K562 (cell line): ENCODE data around the gene KCTD19. TPM values are rescaled to one million over a fixed set of nuclear protein-coding genes. Genes with fewer than 3 reads are reported as not detected.

ENCODE experiments used
- ATAC-seq: fragments of 200-7000 bp; cut with Tn5 transposase; 3 replicates; pipeline ENCODE4 v1.9.1; 2020; ENCODE audit warnings: moderate library complexity
- BruUV-seq: library from RNA; stranded (reverse); fragments of 400-500 nt; replicated peaks from 2 replicates; lab custom pipeline; 2021; lab: Mats Ljungman, UMichigan
- CTCF ChIA-PET: fragments of 300-600 bp; formaldehyde crosslinking; extraction: SDS; loops from one replicate; lab custom pipeline; 2021; ENCODE audit warnings: low intra/inter-chr PET ratio; lab: Yijun Ruan, JAX
- POLR2A ChIA-PET: fragments of 300-600, 350-650 bp; sonication (Branson Sonifier 250); formaldehyde crosslinking; extraction: SDS; loops from one replicate; lab custom pipeline; 2021; ENCODE audit warnings: antibody characterized with exemption, inconsistent platforms; lab: Yijun Ruan, JAX
- DNase-seq, 4 experiments: peaks; one replicate each; pipeline versions ENCODE4 v3.0.0 to v3.0.0-alpha.2; 2011 to 2018; ENCODE audit warnings: low spot score in 3 of 4, mixed read lengths in 3 of 4; ENCODE audit errors: extremely low read depth in 1 of 4
- FAIRE-seq: peaks from 2 replicates; lab custom pipeline; 2011; peaks lifted over from hg19 to GRCh38; lab: Jason Lieb, UNC
- H2AFZ ChIP-seq: 2 replicates; pipeline ENCODE4 v1.6.0; 2011; ENCODE audit warnings: low read depth, low read length, control low read depth, inconsistent platforms
- H3K27ac ChIP-seq: fragments of 200-600 bp; 3 replicates; pipeline ENCODE4 v1.8.0; 2011; ENCODE audit warnings: low read depth, mild to moderate bottlenecking, control low read depth, inconsistent platforms, low read length, moderate library complexity, mixed read lengths; ENCODE audit errors: extremely low read depth
- H3K27me3 ChIP-seq, 2 experiments: fragments of 300-600 bp in 1 of 2; 2 replicates in 1 of 2; 3 replicates in 1 of 2; pipeline versions ENCODE4 v1.6.0 to v1.8.0; 2011; ENCODE audit warnings: inconsistent platforms in 2 of 2, low read length in 2 of 2, mild to moderate bottlenecking in 1 of 2, mixed read lengths in 1 of 2, moderate library complexity in 1 of 2; ENCODE audit not compliant: control insufficient read depth in 2 of 2, insufficient read depth in 2 of 2
- H3K36me3 ChIP-seq: fragments of 300-600 bp; 3 replicates; pipeline ENCODE4 v1.8.0; 2011; ENCODE audit warnings: mild to moderate bottlenecking, low read length, inconsistent platforms; ENCODE audit not compliant: control insufficient read depth, insufficient read depth
- H3K4me1 ChIP-seq, 2 experiments: fragments of 200-600 bp in 1 of 2; replicated peaks in 1 of 2; 2 replicates in 1 of 2; 3 replicates in 1 of 2; pipeline versions ENCODE4 v1.5.1 to v1.8.0; 2011; ENCODE audit warnings: inconsistent platforms in 2 of 2, low read length in 2 of 2, mild to moderate bottlenecking in 1 of 2, mixed read lengths in 1 of 2, moderate library complexity in 1 of 2; ENCODE audit not compliant: control insufficient read depth in 2 of 2, insufficient read depth in 2 of 2
- H3K4me2 ChIP-seq: 2 replicates; pipeline ENCODE4 v1.6.1; 2011; ENCODE audit warnings: low read length, control low read depth, inconsistent platforms, mixed read lengths; ENCODE audit not compliant: insufficient read depth
- H3K4me3 ChIP-seq: fragments of 200-600 bp; sonication (generic), shearing (Covaris generic); 2 replicates; pipeline ENCODE4 v1.5.1; 2016; ENCODE audit warnings: control low read depth, inconsistent platforms
- H3K79me2 ChIP-seq: fragments of 200-600 bp; 3 replicates; pipeline ENCODE4 v1.8.0; 2011; ENCODE audit warnings: low read length, inconsistent platforms; ENCODE audit not compliant: control insufficient read depth, insufficient read depth
- H3K9ac ChIP-seq, 2 experiments: 2 replicates each; pipeline versions ENCODE4 v1.6.0 to v1.6.1; 2011; ENCODE audit warnings: low read depth in 2 of 2, low read length in 2 of 2, control low read depth in 1 of 2, inconsistent platforms in 1 of 2, mild to moderate bottlenecking in 1 of 2, mixed read lengths in 1 of 2; ENCODE audit not compliant: insufficient read depth in 1 of 2
- H3K9me1 ChIP-seq: one replicate; pipeline ENCODE4 v1.6.0; 2011; ENCODE audit warnings: inconsistent platforms, mild to moderate bottlenecking, low read length, moderate library complexity; ENCODE audit not compliant: control insufficient read depth, insufficient read depth
- H3K9me3 ChIP-seq: replicated peaks from 2 replicates; pipeline ENCODE4 v1.5.1; 2011; ENCODE audit warnings: low read depth, low read length, inconsistent platforms; ENCODE audit not compliant: control insufficient read depth, insufficient read depth
- H4K20me1 ChIP-seq: replicated peaks from 2 replicates; pipeline ENCODE4 v1.6.1; 2011; ENCODE audit warnings: low read length, inconsistent platforms, mixed read lengths; ENCODE audit not compliant: control insufficient read depth, insufficient read depth
- CHD4 ChIP-seq: fragments of 200-600 bp; sonication (generic); IDR thresholded peaks from 3 replicates; pipeline ENCODE4 v1.6.1; 2012; ENCODE audit warnings: low read depth, mild to moderate bottlenecking, mixed read lengths, low read length, inconsistent platforms; ENCODE audit not compliant: insufficient read depth, insufficient replicate concordance, poor library complexity, severe bottlenecking
- CTCF ChIP-seq, 3 experiments: IDR thresholded peaks in 2 of 3; conservative IDR thresholded peaks in 1 of 3; 2 replicates each; pipeline ENCODE4 v1.5.1; 2011 to 2012; ENCODE audit warnings: low read length in 3 of 3, mild to moderate bottlenecking in 3 of 3, control low read depth in 2 of 3, improper control_type of control experiment in 1 of 3, inconsistent platforms in 1 of 3, low read depth in 1 of 3, mixed read lengths in 1 of 3, moderate library complexity in 1 of 3; ENCODE audit not compliant: insufficient read depth in 2 of 3
- PBX2 ChIP-seq, 2 experiments: IDR thresholded peaks in 1 of 2; conservative IDR thresholded peaks in 1 of 2; 2 replicates each; pipeline ENCODE4 v1.6.1; 2016; ENCODE audit warnings: low read depth in 2 of 2, mild to moderate bottlenecking in 1 of 2, missing compliant biosample characterization in 1 of 2, missing genetic modification characterization in 1 of 2, moderate library complexity in 1 of 2
- POLR2A ChIP-seq: fragments of 450-650 bp; conservative IDR thresholded peaks from 2 replicates; pipeline ENCODE4 v1.6.1; 2016
- RAD21 ChIP-seq, 2 experiments: fragments of 250-450 bp in 1 of 2; fragments of 450-650 bp in 1 of 2; sonication (Bioruptor Pico) in 1 of 2; formaldehyde crosslinking in 1 of 2; IDR thresholded peaks in 1 of 2; conservative IDR thresholded peaks in 1 of 2; 2 replicates each; pipeline versions ENCODE4 v1.4.0 to v1.8.0; 2020 to 2022; ENCODE audit warnings: mild to moderate bottlenecking in 2 of 2, moderate library complexity in 1 of 2
- REST ChIP-seq, 2 experiments: fragments of 450-650 bp; formaldehyde crosslinking in 1 of 2; IDR thresholded peaks; 2 replicates each; pipeline versions ENCODE4 v1.4.0 to v1.6.1; 2014 to 2020; ENCODE audit warnings: mild to moderate bottlenecking in 2 of 2, borderline replicate concordance in 1 of 2, low read depth in 1 of 2
- SIRT6 ChIP-seq: IDR thresholded peaks from one replicate; pipeline ENCODE4 v1.6.1; 2012; ENCODE audit warnings: low read depth, mild to moderate bottlenecking, control low read depth, inconsistent platforms, low read length, moderate library complexity
- in situ Hi-C: fragments of 300-500 bp; cut with MboI; formaldehyde crosslinking; loops from 4 replicates; pipeline ENCODE4 v1.15.0; 2018; ENCODE audit warnings: inconsistent platforms, mixed read lengths
- intact Hi-C: fragments of 100-400 bp; cut with micrococcal nuclease; formaldehyde crosslinking; loops from 2 replicates; pipeline ENCODE4 v1.14.2; 2022
- polyA plus RNA-seq, 8 experiments: library from polyadenylated mRNA; depleted of rRNA in 4 of 8; stranded (reverse) in 5 of 8; unstranded in 3 of 8; fragments of >200 nt; fragmentation: Nextera tagmentation in 2 of 8; fragmentation: Illumina TruSeq in 1 of 8; extraction: Ambion mirVana in 2 of 8; extraction: Trizol in 1 of 8; gene quantifications; 2 replicates each; pipeline versions ENCODE4 v1.2.1 to v1.2.3, GENCODE V29; 2011 to 2014; ENCODE audit warnings: inconsistent platforms in 1 of 8, missing spikeins in 1 of 8
- total RNA-seq, 7 experiments: library from RNA; depleted of rRNA in 6 of 7; stranded (reverse); fragments of >200 nt in 6 of 7; fragmentation: Illumina TruSeq in 2 of 7; extraction: Trizol in 2 of 7; gene quantifications; 2 replicates each; pipeline versions ENCODE4 v1.2.1 to v1.2.3, GENCODE V29; 2011 to 2021; ENCODE audit warnings: low replicate concordance in 1 of 7

The KCTD19 gene
- total and polyA plus RNA-seq, 9 of the 15 experiments (the other 6 are each of a cell fraction or from before 2014, with no cell fraction given): 0.03 to 0.91 (median 0.22) TPM; not detected in 2

- no peaks in the 10 kb centered on the region for H4K20me1 ChIP-seq
- H3K9me3 ChIP-seq: no peaks in the 10 kb centered on the region
- no peaks in the 10 kb centered on the region for H3K4me1 ChIP-seq
- H3K27me3 ChIP-seq: peaks cover 18 to 23% of the 10 kb centered on the region in 2 experiments
- DNase-seq: peak in 1 of 4 experiments; percentile 33
- in situ Hi-C loops (no loop called here), intact Hi-C loops (no loop called here)
- H3K4me2 ChIP-seq: no peak overlapping the region
- no TSS peak for BruUV-seq
- H3K79me2 ChIP-seq: no peaks in the 10 kb centered on the region
- no peak overlapping the region for H3K9ac ChIP-seq
- no peaks in the 10 kb centered on the region for H3K9me1 ChIP-seq
- H3K4me3 ChIP-seq: no peak overlapping the region
- FAIRE-seq: peak; percentile 37
- ChIA-PET POLR2A (interaction anchor here (0.7 kb wide), 1 partner anchor 55 kb away, joined by 3 read pairs; no protein-coding TSS in a partner anchor), CTCF (interaction anchor here (0.6 to 1.6 kb wide), 4 partner anchors 21 to 149 kb away, joined by 3 to 6 read pairs (median 4); partner anchors contain the start of genes PLEKHG4 and TPPP3)
- ATAC-seq: peak; percentile 61
- H3K27ac ChIP-seq: no peak overlapping the region
- peak overlapping the region; percentile 46; the same call in 1 of the 2 replicates for H2AFZ ChIP-seq
- H3K36me3 ChIP-seq: no peaks in the 10 kb centered on the region
- TF ChIP-seq RAD21 (CRISPR knock-in tag; conservative IDR thresholded peaks at IDR 0.05 in 1 of 2, IDR thresholded peaks at IDR 0.05 in 1 of 2) (peak; percentile 13 to 61; a peak in 3 of 4 replicates), REST (IDR thresholded peaks at IDR 0.05; ENCODE audit: borderline replicate concordance) (peak; percentile 33; the same call in 1 of the 2 replicates), REST (CRISPR knock-in tag; IDR thresholded peaks at IDR 0.05; ENCODE audit: low read depth) (no peak), POLR2A (no peak), PBX2 (CRISPR knock-in tag; IDR thresholded peaks at IDR 0.05; ENCODE audit: low read depth) (no peak), PBX2 (tag; conservative IDR thresholded peaks at IDR 0.05; ENCODE audit: low read depth) (peak; percentile 29; the same call in 1 of the 2 replicates), CTCF (IDR thresholded peaks at IDR 0.05 in 2 of 3, conservative IDR thresholded peaks at IDR 0.05 in 1 of 3; ENCODE audit: insufficient read depth in 2 of 3, low read depth in 1 of 3, low read length in 3 of 3) (peak in 2 of 3 experiments; percentile 42 to 70; a peak in 4 of 6 replicates), SIRT6 (no peak), CHD4 (no peak)
Measured at GRCh38 chr16:67372664-67373063, 46.1 kb upstream of the KCTD19 start.
